HG03520 (cell line): Measurements from ENCODE around the gene AFAP1.

ENCODE experiments used
- ATAC-seq: cut with Tn5 transposase; IDR thresholded peaks from one replicate; pipeline ENCODE4 v1.9.1; 2021; ENCODE audit warnings: mild to moderate bottlenecking, moderate library complexity; ENCODE audit not compliant: unreplicated experiment

The AFAP1 gene

DNA sequence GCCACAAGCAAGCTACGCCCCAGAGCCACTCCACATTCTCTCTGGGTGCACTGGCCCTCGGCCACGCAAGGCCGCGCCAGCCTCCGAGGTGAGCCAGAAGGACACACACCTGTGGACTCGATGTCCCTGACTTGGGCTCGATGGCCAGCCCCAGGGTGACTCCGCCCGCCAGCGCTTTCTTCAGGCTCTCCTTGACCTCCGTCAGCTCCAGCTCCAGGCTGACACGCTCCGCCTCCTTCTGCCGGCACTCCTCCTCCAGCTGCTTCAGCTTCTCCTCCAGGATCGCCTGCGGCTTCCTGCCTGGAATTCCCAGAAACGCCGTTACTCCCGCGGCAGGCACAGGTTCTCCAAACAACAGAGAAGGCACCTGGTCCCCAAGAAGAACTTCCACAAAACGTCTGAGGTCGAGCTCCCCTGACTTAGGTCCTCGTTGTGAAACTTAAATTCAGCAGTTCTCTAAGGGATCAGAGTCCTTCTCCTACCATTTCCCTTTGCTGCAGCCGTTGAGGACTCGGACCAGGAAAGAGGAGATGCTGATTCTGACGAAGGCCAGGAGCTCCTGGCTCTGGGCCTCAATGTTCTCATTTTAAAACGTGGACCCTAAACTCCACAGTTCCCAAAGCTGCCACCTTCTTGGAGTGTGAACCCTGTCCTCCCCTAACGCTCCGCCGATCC, 166.8 kb downstream of the AFAP1 start:
- ATAC-seq = no peak

GRCh38 chr4:7771541-7772507, 167.8 kb downstream of the AFAP1 start:
- ATAC-seq = peak; percentile 91

DNA sequence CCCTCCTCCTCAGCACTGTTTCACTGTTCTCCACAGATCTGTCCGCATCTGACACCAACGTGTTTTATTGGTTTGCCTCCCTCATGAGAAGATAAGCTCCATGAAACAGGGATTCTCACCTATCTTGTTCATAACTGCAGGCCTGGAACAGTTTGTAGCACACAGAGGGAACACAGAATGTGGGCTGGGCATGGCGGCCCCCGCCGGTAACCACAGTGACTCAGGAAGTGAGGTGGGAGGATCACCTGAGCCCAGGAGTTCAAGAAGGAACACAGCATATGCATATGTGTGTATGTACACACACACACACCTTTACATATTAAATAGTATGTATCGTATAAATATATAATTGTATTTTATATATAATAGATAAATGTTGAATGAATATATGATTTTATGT, 168.6 kb downstream of the AFAP1 start:
- no peak for ATAC-seq

- ATAC-seq = no peak
These were observed 169.2 kb downstream of the AFAP1 start for GRCh38 chr4:7770224-7771050.

DNA sequence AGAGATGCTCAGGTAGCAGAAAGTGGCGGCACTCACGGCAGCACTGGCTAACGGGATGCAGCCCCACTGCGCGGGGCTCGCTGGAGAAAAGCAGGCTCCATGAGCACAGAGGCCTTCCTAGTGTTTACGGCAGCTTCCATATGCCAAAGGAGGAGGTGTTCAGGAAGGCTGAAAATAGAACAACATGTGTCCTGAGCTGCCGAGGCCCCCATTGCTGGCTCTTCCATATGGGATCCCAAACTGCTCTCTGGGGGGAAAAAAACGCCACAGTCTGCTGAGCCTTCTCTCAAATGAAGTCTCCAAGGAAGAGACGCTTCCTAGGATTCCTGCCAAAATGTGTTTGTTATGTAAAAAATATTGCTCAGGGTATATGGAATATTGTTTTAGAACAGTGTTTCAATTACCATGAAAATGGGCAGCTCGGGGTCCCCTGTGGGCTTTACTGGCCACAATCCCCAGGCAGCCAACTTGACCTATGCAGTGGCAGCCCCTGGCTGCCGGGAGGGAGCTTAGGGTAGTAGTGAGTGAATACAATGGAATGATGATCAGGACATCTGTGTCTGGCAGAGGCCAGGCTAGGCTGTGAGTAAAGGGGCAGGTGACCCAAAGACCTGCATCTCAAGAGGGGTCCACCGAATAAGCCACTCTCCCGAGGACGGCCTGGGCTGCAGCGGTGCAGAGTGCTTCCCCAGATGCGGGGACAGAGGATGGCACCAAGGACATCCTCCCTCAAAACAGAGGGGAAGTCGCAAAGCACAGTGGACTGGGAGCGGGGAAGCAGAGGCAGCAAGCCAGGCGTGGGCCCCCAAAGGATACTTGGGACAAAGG, 170.1 kb downstream of the AFAP1 start:
- ATAC-seq = no peak

DNA sequence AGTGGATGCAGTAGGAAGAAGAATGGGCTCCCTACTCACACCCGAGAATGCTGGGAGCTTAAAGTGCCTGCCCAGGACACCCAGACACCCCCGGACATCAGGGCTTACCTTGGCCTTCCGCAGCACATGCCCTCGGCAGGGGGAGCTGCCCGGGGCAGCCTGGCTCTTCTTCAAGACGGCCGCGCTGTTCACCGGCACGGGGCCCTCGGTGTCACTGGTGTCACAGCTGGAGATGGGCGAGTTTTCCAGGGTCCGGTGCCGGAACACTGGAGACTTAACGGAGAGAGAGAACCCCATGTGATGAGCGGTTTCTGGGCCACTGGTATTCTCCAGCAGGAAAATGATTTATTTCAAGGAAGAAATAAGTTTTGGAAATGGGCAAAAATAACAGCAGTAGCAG, 170.9 kb downstream of the AFAP1 start:
- ATAC-seq = no peak

GRCh38 chr4:7767966-7768365, 171.7 kb downstream of the AFAP1 start:
- ATAC-seq = no peak

DNA sequence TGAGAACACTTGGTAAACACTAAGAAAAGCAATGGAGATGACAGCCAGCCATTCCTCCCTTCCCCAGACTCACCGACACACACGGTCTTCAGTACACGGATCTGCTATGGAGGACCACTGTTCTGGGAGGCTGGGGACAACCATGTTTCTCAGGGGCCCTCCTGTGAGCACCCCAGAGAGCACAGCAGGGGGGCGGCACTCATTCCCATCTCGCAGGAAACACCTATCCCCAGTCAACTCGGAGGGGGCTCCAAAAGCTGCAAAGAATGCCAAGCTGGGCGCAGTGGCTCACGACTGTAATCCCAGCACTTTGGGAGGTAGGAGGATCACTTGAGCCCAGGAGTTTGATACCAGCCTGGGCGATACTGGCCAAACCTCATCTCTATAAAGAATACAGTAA, 172.1 kb downstream of the AFAP1 start:
- no peak for ATAC-seq

- no peak for ATAC-seq
These were observed 172.9 kb downstream of the AFAP1 start for GRCh38 chr4:7766661-7767345.

- ATAC-seq = no peak
These were observed 173.6 kb downstream of the AFAP1 start for GRCh38 chr4:7766086-7766485.

GRCh38 chr4:7765666-7766065, 174.0 kb downstream of the AFAP1 start:
- no peak for ATAC-seq

DNA sequence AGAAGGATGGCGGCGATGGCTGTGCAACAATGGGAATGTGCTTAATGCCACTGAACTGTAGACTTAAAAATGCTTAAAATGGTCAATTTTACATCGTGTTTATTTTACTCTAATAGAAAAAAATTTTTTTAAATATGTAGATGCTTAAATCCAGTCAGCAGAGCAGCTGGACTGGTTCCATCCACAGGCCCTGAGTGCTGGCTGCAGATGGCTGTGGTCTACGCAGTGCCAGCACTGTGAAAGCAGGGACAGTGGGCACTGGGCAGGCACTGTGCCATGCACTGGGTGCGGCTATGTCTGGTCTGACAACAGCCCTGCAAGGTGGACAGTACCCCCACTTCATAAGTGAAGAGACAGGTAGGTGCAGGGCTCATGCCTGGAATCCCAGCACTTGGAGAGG, 175.2 kb downstream of the AFAP1 start:
- ATAC-seq = no peak

- no peak for ATAC-seq
These were observed 175.9 kb downstream of the AFAP1 start for GRCh38 chr4:7763788-7764187.

GRCh38 chr4:7763106-7763505, 176.6 kb downstream of the AFAP1 start:
- no peak for ATAC-seq

DNA sequence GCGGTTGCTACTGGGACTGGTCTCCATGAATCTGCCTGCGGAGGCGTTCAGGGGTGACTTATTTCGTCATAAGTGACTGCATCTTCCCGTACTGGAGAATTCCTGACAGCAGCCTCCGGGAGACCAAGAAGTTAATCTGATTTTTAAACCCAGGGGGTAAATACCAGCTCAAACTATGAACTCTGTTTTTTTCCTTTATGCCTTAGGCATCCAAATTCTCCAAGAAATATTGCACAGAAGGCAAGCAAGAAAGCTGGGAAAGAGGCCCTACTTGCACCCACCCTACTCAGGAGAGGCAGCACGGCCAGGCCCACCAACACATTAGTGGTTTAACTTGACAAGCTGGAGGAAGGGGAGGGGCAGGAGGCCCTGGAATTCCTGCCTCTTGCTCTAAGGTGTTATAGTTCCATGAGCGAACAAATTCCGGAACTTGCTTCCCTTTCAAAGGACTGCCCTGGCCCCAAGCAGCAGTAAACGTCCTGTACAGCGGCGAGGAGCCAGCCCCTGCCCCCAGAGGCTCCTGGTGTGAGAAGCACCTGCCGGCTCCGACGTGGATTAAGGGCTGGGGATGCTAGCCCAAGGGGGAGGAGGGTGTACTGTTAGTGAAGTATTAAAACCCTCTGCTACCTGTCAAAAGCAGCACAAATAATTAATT, 177.2 kb downstream of the AFAP1 start:
- no peak for ATAC-seq

GRCh38 chr4:7761720-7762119, 177.9 kb downstream of the AFAP1 start:
- peak; percentile 77 for ATAC-seq

- peak; percentile 13 for ATAC-seq
These were observed 178.3 kb downstream of the AFAP1 start for GRCh38 chr4:7761312-7761711.

DNA sequence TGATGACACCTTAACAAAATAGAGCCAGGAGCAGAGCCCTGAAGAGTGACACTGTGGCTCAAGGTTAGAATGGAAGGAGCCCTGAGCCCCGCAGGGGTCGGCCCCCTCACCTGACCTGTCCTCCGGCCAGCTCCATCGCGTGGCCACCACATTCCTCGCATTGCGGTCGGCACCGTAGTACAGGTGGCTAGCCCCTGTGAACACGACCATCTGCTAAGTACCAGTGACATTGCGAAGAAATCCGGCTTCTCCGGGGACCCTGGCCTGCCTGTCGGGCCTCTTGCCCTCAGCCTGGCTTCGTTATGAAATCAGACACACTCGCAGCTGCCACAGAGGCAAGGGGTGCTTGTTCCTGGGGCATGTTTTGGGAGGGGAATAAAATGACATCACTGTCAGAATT, 179.0 kb downstream of the AFAP1 start:
- ATAC-seq = no peak

- no peak for ATAC-seq
These were observed 179.4 kb downstream of the AFAP1 start for GRCh38 chr4:7760228-7760627.
